Type B pancreatic cell (in vitro differentiated cells): ENCODE results near the gene RADIL. TPM values are rescaled to one million over a fixed set of nuclear protein-coding genes. Genes with fewer than 3 reads are reported as not detected.

Experiments used
- DNase-seq: peaks from one replicate; pipeline ENCODE4 v3.0.0; 2021; ENCODE audit warnings: mixed read lengths; ENCODE audit not compliant: unreplicated experiment; ENCODE audit errors: extremely low spot score
- H3K27ac Mint-ChIP-seq: 2 replicates; pipeline ENCODE4 v1.8.0; 2021; ENCODE audit warnings: mild to moderate bottlenecking, mixed read lengths
- H3K27me3 Mint-ChIP-seq: 2 replicates; pipeline ENCODE4 v1.8.0; 2021; ENCODE audit warnings: mixed read lengths
- H3K36me3 Mint-ChIP-seq: 2 replicates; pipeline ENCODE4 v1.8.0; 2021; ENCODE audit warnings: mixed read lengths
- H3K4me1 Mint-ChIP-seq: one replicate; pipeline ENCODE4 v1.8.0; 2021; ENCODE audit warnings: mixed read lengths; ENCODE audit not compliant: unreplicated experiment
- H3K4me3 Mint-ChIP-seq: 2 replicates; pipeline ENCODE4 v1.8.0; 2021; ENCODE audit warnings: mild to moderate bottlenecking, mixed read lengths
- H3K9me3 Mint-ChIP-seq: 2 replicates; pipeline ENCODE4 v1.8.0; 2021; ENCODE audit warnings: mixed read lengths
- CTCF ChIP-seq: fragments of 200-600 bp; sonication (generic); conservative IDR thresholded peaks from 2 replicates; pipeline ENCODE4 v1.5.0; 2021; ENCODE audit warnings: antibody characterized with exemption, mild to moderate bottlenecking
- long read RNA-seq: library from polyadenylated mRNA; unstranded; transcript quantifications from one replicate; pipeline ENCODE4 v2.0.0, GENCODE V29; 2020
- total RNA-seq: library from RNA; stranded (reverse); gene quantifications from 2 replicates; pipeline ENCODE4 v1.2.1, GENCODE V29; 2021; ENCODE audit warnings: low replicate concordance

RADIL gene
- 0.93 and 11.8 TPM in 2 replicates for total RNA-seq
- long read RNA-seq = 0 reads

- peak within 1 kb of the TSS; percentile 92 for H3K4me3 Mint-ChIP-seq
- H3K27me3 Mint-ChIP-seq = peaks cover 13% of the 10 kb centered on the region
- TF ChIP-seq CTCF = peak; percentile 98
These were observed at the start of gene RADIL for GRCh38 chr7:4883372-4884144. Gene RADIL, minus strand, starts transcription at chr7:4883716. Its CDS starts 5,577 bp downstream, at chr7:4878139.

GRCh38 chr7:4931943-4932342, 48.4 kb upstream of the RADIL start:
- no peak overlapping the region for H3K27ac Mint-ChIP-seq
- H3K9me3 Mint-ChIP-seq = no peaks in the 10 kb centered on the region
- H3K4me1 Mint-ChIP-seq = no peaks in the 10 kb centered on the region
- peaks cover 4% of the 10 kb centered on the region for H3K27me3 Mint-ChIP-seq
- no peaks in the 10 kb centered on the region for H3K36me3 Mint-ChIP-seq
- peak; percentile 17 for TF ChIP-seq CTCF
- no peak for DNase-seq
- H3K4me3 Mint-ChIP-seq = no peak overlapping the region

More at GRCh38 chr7:4883372-4884144, at the start of gene RADIL:
- DNase-seq = peak; percentile 95
- peaks cover 22% of the 10 kb centered on the region for H3K4me1 Mint-ChIP-seq
- no peaks in the 10 kb centered on the region for H3K36me3 Mint-ChIP-seq
- peak within 1 kb of the TSS; percentile 82 for H3K27ac Mint-ChIP-seq
- no peaks in the 10 kb centered on the region for H3K9me3 Mint-ChIP-seq

- H3K27me3 Mint-ChIP-seq = peaks cover 8% of the 10 kb centered on the region
- no peak overlapping the region for H3K27ac Mint-ChIP-seq
- no peak for TF ChIP-seq CTCF
- DNase-seq = no peak
- no peaks in the 10 kb centered on the region for H3K4me1 Mint-ChIP-seq
- H3K9me3 Mint-ChIP-seq = no peaks in the 10 kb centered on the region
- no peaks in the 10 kb centered on the region for H3K36me3 Mint-ChIP-seq
- H3K4me3 Mint-ChIP-seq = no peak overlapping the region
These were observed 45.5 kb upstream of the RADIL start for GRCh38 chr7:4929005-4929404.

GRCh38 chr7:4928445-4928844, 44.9 kb upstream of the RADIL start:
- Mint-ChIP-seq H3K4me1 (no peaks in the 10 kb centered on the region), H3K4me3 (no peak overlapping the region), H3K27me3 (peaks cover 8% of the 10 kb centered on the region), H3K27ac (no peak overlapping the region), H3K9me3 (no peaks in the 10 kb centered on the region), H3K36me3 (no peaks in the 10 kb centered on the region)
- no peak for DNase-seq
- TF ChIP-seq CTCF = no peak

GRCh38 chr7:4919969-4920766, 36.7 kb upstream of the RADIL start:
- Mint-ChIP-seq H3K9me3 (no peaks in the 10 kb centered on the region), H3K4me1 (no peaks in the 10 kb centered on the region), H3K4me3 (no peak overlapping the region), H3K27ac (no peak overlapping the region), H3K36me3 (no peaks in the 10 kb centered on the region), H3K27me3 (peaks cover 10% of the 10 kb centered on the region)
- no peak for TF ChIP-seq CTCF
- no peak for DNase-seq
